ENCODE measurements around the gene ANGEL1. TPM values are rescaled to one million over a fixed set of nuclear protein-coding genes. Genes with fewer than 3 reads are reported as not detected.
A peak's percentile ranks its signal among the peaks of the same experiment; 100 is the strongest.

The ANGEL1 gene, protein sequence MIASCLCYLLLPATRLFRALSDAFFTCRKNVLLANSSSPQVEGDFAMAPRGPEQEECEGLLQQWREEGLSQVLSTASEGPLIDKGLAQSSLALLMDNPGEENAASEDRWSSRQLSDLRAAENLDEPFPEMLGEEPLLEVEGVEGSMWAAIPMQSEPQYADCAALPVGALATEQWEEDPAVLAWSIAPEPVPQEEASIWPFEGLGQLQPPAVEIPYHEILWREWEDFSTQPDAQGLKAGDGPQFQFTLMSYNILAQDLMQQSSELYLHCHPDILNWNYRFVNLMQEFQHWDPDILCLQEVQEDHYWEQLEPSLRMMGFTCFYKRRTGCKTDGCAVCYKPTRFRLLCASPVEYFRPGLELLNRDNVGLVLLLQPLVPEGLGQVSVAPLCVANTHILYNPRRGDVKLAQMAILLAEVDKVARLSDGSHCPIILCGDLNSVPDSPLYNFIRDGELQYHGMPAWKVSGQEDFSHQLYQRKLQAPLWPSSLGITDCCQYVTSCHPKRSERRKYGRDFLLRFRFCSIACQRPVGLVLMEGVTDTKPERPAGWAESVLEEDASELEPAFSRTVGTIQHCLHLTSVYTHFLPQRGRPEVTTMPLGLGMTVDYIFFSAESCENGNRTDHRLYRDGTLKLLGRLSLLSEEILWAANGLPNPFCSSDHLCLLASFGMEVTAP
- total RNA-seq: 12.4 TPM
- long read RNA-seq, full-length matches to known transcripts: 5 of 18 reads
- long read RNA-seq, partial matches to known transcripts: 2 of 18 reads
- long read RNA-seq, other reads (novel, unspliced or antisense): 11 of 18 reads

- intact Hi-C loops (cut with DNase I): no loop called here
- DNase-seq (ENCODE audit: low spot score): peak; percentile 97
Measured at GRCh38 chr14:76812422-76813383, at the start of gene ANGEL1. Gene ANGEL1, minus strand, starts transcription at chr14:76812882. Its CDS starts 55 bp downstream, at chr14:76812827.

DNA sequence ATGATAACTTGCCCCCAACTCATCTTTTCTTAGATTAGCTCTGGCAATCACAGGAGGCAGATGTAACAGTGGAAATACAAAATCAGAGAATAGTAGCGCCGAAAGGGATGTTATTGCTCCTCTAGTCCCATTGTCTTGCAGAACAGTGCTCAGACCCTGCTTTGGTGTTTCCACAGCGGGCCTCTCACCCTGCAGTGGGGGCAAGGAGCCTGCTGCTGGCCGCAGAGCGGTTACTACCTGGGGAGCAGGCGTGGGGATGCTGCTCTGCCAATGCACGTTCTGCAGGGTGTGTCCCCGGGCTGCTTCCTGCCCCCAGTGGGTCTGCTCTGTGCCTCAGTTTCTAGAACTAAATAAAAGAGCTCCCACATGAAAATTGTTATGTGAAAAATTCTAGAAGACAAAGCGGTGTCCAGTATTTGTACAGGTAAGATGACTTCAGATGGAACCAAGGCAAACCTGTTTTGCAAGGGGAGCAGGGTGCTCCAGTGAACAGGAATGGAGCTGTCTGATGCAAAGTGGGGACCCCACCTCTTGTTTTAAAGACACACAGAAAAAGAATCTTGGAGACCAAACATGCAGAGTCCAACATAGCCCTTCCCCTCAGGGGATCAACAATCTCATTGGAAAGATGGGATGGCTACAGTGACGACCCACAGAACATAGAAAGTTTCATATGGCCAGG lies 49.0 kb upstream of the ANGEL1 start:
- intact Hi-C loops (cut with DNase I): no loop called here
- DNase-seq (ENCODE audit: low spot score): no peak

GRCh38 chr14:76856769-76857168 lies 44.1 kb upstream of the ANGEL1 start:
- DNase-seq (ENCODE audit: low spot score): no peak

DNA sequence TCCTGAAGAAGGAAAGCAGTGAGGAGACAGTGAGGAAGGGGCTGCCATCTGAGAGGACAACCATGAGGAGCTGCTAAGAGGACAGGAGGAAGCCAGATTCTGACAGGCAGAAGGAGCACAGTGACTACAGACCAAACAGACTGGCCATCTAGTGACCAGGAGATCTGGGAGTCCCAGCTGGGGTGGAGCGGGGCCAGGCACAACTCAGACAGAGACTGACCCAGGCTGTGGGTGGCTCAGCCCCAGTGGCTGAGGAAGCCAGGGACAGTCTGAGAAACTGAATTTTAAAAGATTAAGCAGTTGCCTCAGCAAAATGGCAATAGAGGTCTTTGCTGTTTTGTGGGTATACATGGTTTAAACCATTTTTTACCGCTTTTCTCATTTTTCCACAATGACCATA lies 42.4 kb upstream of the ANGEL1 start:
- no peak for DNase-seq (ENCODE audit: low spot score)
- intact Hi-C loops (cut with DNase I): no loop called here

More at GRCh38 chr14:76856769-76857168, 44.1 kb upstream of the ANGEL1 start:
- intact Hi-C loops (cut with DNase I): no loop called here

- no peak for DNase-seq (ENCODE audit: low spot score)
- intact Hi-C loops (cut with DNase I): no loop called here
Measured at GRCh38 chr14:76848879-76849278, 36.2 kb upstream of the ANGEL1 start.

- DNase-seq (ENCODE audit: low spot score): no peak
- intact Hi-C loops (cut with DNase I): no loop called here
Measured at GRCh38 chr14:76846331-76847047, 33.8 kb upstream of the ANGEL1 start.

GRCh38 chr14:76844223-76844622 lies 31.5 kb upstream of the ANGEL1 start:
- intact Hi-C loops (cut with DNase I): loop anchor here (1.0 kb wide), 1 partner anchor 20 kb away; no protein-coding TSS in a partner anchor

DNA sequence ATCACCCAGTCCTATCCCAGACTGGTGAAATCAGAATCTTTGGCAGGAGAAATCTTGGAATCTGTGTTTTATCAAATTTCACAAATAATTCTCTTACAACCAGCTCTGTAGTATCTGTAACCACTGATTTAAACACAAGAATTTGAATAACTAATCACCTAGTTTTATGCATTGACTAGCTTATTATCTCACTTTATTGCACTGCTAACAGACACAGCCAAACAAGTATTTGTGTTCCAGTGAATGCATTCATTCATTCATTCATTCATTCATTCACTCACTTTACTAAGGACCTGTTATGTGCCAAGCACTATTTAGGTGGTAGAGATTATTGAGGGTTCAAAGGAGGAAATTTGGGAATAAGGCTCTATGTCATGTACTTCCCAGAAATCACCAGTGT lies 29.7 kb upstream of the ANGEL1 start:
- intact Hi-C loops (cut with DNase I): no loop called here

More at GRCh38 chr14:76844223-76844622, 31.5 kb upstream of the ANGEL1 start:
- DNase-seq (ENCODE audit: low spot score): peak; percentile 88

DNA sequence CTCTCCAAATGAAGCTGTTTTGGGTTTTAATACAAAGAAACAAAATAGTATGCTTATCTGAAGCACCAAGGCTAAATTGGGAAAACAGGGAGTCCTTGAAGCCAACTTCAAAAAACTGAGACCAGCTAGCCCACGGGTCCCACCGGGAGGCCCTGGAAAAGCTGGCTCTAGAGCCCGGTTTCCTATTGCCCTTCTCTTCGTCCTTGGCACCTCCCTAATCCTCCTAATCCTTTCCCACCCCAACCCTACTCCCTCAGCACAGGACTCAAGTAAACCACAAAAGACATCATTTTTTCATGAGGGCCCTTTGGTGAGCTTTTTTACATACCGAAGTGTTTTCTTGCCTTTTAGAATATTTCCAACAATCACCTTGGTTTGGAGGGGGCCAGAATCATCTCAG lies 24.8 kb upstream of the ANGEL1 start:
- no peak for DNase-seq (ENCODE audit: low spot score)
- intact Hi-C loops (cut with DNase I): no loop called here

More for the DNA sequence above, 29.7 kb upstream of the ANGEL1 start:
- no peak for DNase-seq (ENCODE audit: low spot score)

- DNase-seq (ENCODE audit: low spot score): no peak
- intact Hi-C loops (cut with DNase I): no loop called here
Measured at GRCh38 chr14:76836029-76836630, 23.4 kb upstream of the ANGEL1 start.

DNA sequence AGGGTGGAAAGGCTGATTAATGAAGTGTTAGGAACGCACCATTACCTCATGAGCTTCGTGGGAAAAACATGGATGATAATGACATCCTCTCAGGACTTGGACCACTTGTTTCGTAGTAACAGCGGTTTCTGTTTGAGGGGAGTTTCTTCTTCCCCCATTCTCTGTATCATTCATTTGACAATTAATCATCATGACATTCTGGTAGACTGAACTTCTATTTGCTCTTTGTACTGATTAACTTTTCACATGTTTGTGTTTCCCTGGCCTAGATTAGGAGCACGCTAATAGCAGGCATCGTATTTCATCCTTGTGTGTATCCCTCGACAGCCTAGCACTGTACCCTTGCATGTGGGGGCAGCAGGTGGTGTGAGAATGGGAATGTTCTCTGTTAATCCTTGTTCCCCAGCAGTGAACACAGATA lies 21.6 kb upstream of the ANGEL1 start:
- DNase-seq (ENCODE audit: low spot score): no peak
- intact Hi-C loops (cut with DNase I): no loop called here

- intact Hi-C loops (cut with DNase I): no loop called here
- no peak for DNase-seq (ENCODE audit: low spot score)
Measured at GRCh38 chr14:76833011-76833410, 20.3 kb upstream of the ANGEL1 start.

DNA sequence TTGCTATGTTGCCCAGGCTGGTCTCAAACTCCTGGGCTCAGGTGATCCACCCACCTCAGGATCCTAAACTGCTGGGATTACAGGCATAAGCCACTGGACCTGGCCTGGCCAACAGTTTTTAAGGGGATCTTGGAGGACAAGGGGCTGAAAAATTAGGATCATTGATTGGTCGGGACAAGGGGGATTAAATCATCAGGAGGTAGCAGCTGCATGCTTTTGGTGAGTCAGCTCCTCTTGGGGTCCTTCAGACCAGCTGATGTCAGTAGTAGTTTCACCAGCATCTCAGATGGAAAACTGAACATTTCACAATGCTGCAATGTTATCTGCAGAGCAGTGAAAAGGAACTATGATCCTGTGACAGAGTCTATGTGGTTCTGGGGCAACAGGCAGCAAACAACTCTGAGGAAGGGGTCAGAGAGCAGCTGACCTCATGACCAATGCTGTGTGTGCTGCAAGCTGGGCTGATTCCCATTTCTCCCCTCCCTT lies 19.9 kb upstream of the ANGEL1 start:
- no peak for DNase-seq (ENCODE audit: low spot score)
- intact Hi-C loops (cut with DNase I): no loop called here

- intact Hi-C loops (cut with DNase I): no loop called here
- no peak for DNase-seq (ENCODE audit: low spot score)
Measured at GRCh38 chr14:76830556-76830955, 17.9 kb upstream of the ANGEL1 start.

DNA sequence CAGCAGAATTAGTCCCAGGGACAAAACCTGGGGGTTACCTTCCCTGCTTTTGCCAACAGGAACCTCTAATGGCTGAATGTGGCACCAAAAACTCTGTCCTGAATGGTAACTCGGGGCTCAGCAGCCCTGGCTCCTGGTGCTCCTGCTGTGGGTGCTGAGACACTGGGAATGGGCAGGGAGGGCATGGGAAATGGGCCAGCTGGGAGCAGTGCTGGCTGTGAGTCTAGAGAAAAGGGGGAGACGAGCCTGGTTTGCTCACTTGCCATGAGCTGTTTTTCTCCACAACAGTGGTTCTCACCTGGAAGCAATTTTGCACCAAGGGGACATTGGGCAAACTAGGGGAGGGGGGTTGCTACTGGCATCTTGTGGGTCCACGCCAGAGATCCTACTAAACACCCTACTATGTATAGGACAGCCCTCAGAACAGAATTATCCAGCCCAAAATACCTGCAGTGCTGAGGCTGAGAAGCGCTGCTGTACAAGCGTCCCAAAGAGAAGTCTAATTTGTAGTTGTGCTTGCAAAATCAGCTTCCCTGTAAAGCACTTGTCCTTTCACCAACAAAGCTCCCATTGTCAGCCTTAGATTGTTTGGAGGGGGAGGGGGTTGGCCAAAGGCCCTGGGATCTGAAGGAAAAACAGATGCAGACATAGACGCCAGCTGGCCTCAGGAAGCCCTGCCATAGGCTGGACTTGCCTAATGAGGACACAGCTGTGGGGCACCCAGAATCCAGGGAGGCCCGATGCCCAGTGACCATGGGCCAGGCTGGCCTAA lies 17.2 kb upstream of the ANGEL1 start:
- intact Hi-C loops (cut with DNase I): no loop called here
- DNase-seq (ENCODE audit: low spot score): no peak

GRCh38 chr14:76829013-76829365 lies 16.3 kb upstream of the ANGEL1 start:
- DNase-seq (ENCODE audit: low spot score): no peak
- intact Hi-C loops (cut with DNase I): no loop called here

- intact Hi-C loops (cut with DNase I): no loop called here
- no peak for DNase-seq (ENCODE audit: low spot score)
Measured at GRCh38 chr14:76828339-76829012, 15.8 kb upstream of the ANGEL1 start.

All from cardiac septum (tissue), 1 donor.